GM21576 (cell line): ENCODE results near the gene SIRT5.

Experiments
- ATAC-seq: cut with Tn5 transposase; IDR thresholded peaks from one replicate; pipeline ENCODE4 v1.9.1; 2021; ENCODE audit warnings: mild to moderate bottlenecking, moderate library complexity; ENCODE audit not compliant: unreplicated experiment

The SIRT5 gene

DNA sequence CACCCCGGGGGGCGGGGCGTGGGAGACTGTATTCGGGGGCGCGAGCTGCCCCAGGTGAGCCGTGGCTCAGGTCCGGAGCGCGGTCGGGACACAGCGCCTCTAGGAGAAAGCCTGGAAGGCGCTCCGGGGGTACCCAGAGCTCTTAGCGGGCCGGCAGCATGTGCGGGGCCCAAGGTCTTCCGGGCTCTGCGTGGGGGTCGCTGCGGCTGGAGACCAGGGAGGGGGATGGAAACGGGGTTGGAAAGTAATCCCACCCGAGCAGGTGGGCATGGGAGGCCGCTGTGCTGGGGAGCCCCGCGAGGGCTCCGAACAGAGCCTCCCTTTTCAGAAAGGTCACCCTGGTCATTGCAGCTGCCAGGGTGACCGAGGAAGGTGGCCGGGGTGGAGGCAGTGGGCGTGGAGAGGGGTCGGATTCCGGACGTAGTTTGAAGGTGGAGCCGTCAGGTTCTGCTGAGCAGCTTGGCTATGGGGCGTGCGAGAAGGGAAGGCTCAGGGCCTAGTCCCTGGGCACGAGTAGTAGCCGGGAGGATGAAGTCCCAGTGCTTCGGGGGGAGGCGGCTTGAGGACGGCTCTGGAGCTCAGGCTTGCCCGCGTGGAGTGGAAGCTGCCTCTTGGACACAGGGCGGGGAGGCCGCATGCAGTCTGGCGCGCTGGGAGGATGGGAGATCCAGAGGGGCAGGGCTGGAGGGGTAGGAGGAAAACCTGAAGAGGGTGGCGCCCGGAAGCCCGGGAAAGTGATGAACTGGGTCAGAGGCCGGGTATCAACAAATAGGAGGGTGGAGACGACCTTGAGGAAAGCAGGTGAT lies at the start of gene SIRT5:
Gene SIRT5 (plus strand): TSS at position 31 of the 806 bp plus-strand sequence. CDS start 9,510 bp downstream, outside the sequence.
- peak; percentile 66 for ATAC-seq

- ATAC-seq, result no peak
Measured at GRCh38 chr6:13524801-13525508, 49.4 kb upstream of the SIRT5 start.

DNA sequence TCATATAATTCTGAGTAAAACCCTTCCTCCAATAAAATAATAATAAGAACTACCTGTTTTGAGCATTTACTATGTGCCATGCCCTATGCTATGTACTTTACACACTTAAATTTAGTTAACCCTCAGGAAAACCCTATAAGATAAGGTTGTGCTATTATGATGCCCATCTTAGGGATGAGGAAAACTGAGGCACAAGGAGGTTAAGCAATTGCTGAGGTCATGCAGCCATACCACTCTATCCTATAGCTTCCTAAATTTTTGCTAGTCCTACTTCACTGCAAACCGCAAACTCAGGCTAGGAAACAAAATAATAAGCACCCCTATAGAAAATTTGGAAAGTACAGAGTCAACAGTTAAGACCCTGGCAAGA lies 48.1 kb upstream of the SIRT5 start:
- ATAC-seq, result no peak

DNA sequence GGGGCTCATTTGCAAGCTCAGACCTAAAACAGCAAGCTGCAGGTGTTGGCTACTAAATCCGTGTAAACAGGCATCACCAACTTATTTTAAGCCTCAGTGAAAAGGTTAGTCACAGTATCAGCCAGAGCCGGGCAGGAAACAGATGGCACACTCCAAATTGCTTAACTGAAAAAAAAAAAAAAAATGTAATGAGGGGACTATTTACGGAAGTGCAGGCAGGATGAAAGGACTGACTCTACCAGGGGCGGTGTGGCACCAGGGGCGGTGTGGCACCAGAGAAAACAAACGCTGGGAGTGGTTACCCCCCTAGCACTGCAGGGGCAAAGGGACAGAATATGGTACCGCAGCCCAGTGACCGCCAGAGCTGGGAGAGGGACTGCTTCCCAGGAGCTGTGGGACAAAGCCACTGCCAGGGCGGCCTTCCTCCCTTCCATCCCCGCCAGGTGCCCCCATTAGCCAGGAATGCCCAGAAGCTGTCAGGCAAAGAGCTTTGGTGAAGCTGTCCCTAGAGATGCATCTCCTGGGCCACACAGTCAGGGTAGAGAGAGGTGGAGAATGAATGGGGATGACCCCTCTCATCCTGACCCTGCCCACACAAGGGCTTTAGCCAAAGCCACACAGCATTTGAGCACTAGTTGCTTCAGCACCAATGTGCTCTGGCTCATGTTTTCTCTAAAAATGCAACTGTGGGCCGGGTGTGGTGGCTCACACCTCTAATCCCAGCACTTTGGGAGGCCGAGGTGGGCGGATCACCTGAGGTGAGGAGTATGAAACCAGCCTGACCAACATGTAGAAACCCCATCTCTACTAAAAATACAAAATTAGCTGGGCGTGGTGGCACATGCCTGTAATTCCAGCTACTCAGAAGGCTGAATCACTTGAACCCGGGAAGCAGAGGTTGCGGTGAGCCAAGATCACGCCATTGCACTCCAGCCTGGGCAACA lies 47.4 kb upstream of the SIRT5 start:
- peak; percentile 81 for ATAC-seq

- ATAC-seq, result no peak
Measured at GRCh38 chr6:13527671-13528056, 46.7 kb upstream of the SIRT5 start.

GRCh38 chr6:13528232-13528631 lies 46.2 kb upstream of the SIRT5 start:
- ATAC-seq, result no peak

DNA sequence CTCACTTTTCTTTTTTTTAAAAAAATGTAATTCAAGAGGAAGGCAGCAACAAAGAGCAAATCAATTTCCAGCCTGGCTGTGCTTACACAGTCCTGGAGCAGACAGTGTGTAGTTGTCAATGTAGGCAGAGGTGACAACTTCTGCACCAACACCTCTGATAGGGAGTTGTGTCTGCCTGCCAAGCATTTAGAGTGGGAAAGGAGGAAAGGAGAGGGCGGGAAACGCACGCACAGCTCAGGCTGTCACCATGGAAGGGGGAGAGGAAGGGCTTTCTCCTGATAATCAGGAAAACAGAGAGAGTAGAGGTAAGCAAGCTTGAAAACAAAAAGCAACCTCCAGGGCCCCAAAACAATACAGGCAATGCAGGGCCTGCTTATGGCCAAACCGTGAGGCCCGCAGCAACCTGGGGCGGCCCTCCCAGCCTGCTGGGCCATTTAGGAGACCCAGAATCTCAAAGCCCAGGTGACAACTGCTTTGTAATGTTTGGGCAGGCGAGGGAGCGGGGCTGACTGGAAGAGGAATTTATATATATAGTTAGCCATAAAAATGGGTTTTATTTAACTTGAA lies 45.5 kb upstream of the SIRT5 start:
- ATAC-seq, result no peak

GRCh38 chr6:13531956-13532355 lies 42.4 kb upstream of the SIRT5 start:
- ATAC-seq, result no peak

DNA sequence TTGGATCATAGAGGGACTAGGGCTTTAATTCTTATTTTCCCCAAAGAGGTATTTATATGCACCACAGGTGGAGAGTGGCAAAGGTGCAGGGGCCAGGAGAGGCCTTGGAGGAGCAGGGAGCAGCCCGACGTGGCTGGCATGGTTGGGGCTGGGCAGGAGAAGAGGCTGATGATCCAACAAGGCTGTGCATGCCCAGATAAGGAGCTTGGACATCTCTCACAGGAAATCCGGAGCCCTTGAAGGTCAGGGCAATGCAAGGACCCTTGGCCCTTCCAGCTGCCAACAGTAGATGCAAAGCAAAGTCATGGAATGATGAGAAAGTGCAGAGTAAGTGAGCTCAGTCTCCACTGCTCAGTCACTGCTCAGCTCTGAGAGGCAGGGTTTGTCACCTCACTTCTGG lies 39.9 kb upstream of the SIRT5 start:
- no peak for ATAC-seq

GRCh38 chr6:13535306-13535705 lies 39.1 kb upstream of the SIRT5 start:
- no peak for ATAC-seq

DNA sequence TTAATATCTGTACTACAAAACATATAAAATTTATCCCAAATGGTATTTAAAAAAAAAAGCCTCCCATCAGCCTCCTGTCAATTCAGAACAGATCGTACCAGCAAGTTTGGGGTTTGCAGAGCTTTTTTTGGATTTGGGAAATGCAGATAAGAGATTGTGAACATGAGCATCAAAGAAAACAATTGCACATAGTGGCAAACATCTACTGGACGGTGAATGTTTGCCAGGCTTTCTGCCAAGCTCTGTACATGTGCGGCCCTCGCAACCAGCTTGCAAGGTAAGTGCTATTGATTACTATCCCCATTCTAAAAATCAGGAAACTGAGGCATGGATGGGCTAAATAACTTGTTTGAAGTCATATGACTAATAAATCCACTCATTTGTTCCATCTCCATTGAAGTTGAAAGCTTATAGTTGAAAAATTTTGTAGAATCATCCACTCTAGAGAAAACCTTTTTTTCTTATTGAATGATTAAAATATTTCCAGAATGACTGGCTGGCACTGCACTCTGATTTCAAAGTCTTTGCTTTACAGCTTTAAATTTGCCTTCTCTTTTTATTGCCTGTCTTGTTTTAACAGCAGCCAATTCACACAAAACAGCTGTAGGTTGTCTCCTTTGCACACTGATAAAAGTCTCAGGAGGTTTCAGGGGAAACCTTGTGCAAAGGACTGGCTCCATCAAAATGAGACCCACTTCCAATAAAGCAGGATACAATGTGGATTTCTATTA lies 37.4 kb upstream of the SIRT5 start:
- ATAC-seq, result no peak

DNA sequence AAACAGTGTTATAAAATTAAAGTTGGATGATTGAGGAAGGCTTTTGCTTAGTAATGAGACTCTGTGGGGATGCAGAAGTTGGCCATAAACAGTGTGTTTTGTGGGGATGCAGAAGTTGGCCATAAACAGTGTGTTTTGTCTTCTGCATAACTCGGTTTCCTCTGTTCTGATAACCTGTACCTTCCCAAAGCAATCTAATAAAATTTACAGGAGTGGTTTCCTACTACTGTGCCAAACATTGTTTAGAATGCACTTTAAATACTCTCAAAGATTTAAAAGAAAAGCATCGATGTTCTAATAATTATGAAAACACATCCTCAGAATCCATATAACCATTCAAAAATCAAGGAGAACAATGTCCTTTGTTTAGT lies 36.9 kb upstream of the SIRT5 start:
- ATAC-seq, result no peak

DNA sequence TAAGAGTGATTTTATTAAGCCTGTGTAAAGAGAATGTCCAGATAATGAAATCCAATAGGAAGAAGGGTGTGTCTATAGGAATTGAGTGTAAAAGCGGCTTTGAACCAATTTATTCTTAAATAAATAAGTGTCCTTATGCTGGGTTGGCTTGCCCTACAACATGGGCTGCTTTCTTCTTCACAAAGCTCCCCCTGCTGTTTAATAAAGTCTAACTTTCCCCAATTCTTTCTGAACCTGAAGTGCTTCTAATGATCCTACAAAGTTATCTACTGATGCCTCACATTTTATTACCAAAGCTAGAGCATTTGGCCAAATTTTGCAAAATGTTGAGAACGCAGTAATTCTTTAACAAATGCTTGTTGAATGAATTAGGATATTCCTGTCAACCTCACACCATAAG lies 36.3 kb upstream of the SIRT5 start:
- no peak for ATAC-seq

DNA sequence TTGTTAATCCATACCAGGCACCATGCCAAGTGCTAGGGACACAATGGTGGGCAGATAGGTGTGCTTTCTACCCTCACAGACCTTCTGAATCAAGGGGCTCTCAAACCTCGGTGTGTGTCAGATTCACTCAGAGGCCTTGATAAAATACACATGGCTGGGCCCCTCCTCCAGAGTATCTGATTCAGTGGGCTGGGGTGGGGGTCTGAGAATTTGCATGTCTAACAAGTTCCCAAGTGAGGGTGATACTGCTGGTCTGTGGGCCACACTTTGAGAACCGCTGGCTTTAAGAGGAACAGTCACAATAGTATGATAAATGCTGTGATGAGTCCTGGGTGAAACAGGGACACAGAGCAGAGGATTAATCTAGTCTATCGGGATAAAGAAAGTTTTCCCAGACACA lies 35.8 kb upstream of the SIRT5 start:
- ATAC-seq, result no peak

- ATAC-seq, result no peak
Measured at GRCh38 chr6:13539572-13539971, 34.8 kb upstream of the SIRT5 start.

GRCh38 chr6:13541496-13541895 lies 32.9 kb upstream of the SIRT5 start:
- no peak for ATAC-seq

- ATAC-seq, result no peak
Measured at GRCh38 chr6:13544454-13545186, 29.8 kb upstream of the SIRT5 start.

DNA sequence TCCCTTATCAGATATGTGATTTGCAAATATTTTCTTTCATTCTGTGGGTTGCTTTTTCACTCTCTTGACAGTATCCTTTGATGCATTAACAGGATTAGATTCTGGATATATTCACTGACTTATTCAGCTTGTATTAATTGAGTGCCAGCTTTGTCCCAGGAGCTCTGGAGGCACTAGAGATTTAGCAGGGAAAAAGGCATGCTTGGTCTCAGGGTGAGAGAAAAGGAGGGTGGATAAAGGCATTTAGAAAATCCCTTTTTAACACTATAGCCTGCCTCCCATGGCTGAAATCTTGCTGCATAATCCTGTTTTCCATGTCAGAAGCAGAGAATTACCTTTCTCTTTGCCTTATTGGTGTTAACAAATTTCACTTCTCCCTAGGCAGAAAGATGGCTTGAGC lies 28.5 kb upstream of the SIRT5 start:
- no peak for ATAC-seq

- no peak for ATAC-seq
Measured at GRCh38 chr6:13548500-13549210, 25.7 kb upstream of the SIRT5 start.
